ENCODE measurements around the gene IGSF6.

IGSF6 gene

DNA sequence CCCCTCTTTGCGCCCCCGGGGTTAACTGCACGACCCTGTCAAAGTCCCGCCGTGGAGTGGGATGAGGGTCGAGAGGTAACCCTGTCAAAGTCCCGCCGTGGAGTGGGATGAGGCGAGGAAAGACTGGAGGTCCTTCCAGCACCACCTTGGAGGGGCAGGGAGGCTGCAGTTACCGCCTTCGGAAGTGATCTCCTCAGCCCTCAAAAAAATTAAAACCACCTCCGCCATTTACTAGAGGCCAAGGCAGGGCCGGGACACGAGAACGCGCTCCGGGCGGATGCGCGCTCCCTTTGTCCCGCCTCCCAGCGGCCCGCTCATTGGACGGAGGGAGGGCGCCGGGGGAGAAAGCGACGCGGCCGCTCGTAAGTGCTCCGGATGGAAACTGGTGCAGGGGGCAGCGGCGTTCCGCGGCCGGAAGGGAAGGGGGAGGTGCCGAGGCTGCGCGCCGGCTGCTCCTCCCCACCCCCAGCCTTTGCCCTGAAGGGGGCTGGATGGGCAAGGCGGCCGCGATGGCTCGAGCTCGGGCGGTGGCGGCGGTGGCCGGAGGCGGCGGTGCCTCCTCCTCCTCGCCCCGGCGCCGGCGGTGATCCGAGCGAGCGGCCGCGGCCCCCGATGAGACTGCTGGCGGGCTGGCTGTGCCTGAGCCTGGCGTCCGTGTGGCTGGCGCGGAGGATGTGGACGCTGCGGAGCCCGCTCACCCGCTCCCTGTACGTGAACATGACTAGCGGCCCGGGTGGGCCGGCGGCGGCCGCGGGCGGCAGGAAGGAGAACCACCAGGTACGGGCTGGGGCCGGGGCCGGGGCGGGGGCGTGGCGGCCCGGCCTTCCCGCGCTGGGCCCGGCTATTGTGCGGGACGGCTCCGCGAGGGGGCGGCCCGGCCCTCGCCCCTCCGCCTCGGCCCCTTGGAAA is 53.0 kb downstream of the IGSF6 start, which contains the start of gene METTL9:
Gene METTL9, plus strand, starts transcription at position 456 of the 909 bp plus-strand sequence. Its CDS starts 157 bp downstream, at position 613.
- H3K36me3 ChIP-seq (ENCODE audit: control insufficient read depth in 2 of 2, insufficient read depth in 2 of 2, low read length in 2 of 2), result no peaks in the 10 kb centered on the region
- H3K4me3 ChIP-seq (ENCODE audit: low read length in 2 of 2), result peak within 1 kb of the TSS; percentile 93 to 95
- no peaks in the 10 kb centered on the region for H3K9me3 ChIP-seq (ENCODE audit: control insufficient read depth in 2 of 2, low read length in 2 of 2)
- H3K9ac ChIP-seq (ENCODE audit: low read length in 2 of 2), result peak within 1 kb of the TSS; percentile 98 to 100
- H3K27ac ChIP-seq (ENCODE audit: low read length), result peak within 1 kb of the TSS; percentile 90
- peaks cover 12% of the 10 kb centered on the region for H3K4me1 ChIP-seq (ENCODE audit: control insufficient read depth, insufficient read depth, low read length)
- no peaks in the 10 kb centered on the region for H3K27me3 ChIP-seq (ENCODE audit: control insufficient read depth in 1 of 2, insufficient read depth in 2 of 2, low read length in 2 of 2)

DNA sequence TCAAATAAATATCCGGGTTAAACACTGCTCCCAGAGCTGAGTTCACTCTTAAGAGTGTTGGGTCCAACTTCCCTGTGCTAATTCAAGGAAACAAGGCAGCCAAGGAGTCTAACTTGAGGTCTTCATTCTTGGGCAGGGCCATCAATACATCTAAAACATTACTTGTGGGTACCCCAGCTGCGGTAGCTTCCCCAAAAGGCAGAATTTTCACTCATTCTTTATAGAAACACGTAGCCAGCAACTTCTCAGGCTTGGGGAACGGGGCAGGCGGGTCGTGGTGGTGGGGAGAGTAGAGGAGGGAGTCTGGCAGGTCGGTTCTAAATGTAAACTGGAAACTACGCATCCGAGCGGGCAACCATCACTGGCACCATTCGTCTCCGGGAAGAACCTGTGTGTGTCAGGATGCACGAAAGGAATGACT is 53.7 kb downstream of the IGSF6 start:
- Histone ChIP-seq H3K9me3 (ENCODE audit: control insufficient read depth in 2 of 2, low read length in 2 of 2) (no peaks in the 10 kb centered on the region), H3K4me1 (ENCODE audit: control insufficient read depth, insufficient read depth, low read length) (peaks cover 7% of the 10 kb centered on the region), H3K27ac (ENCODE audit: low read length) (peak overlapping the region; percentile 90), H3K4me3 (ENCODE audit: low read length in 2 of 2) (peak overlapping the region; percentile 93 to 95), H3K27me3 (ENCODE audit: control insufficient read depth in 1 of 2, insufficient read depth in 2 of 2, low read length in 2 of 2) (no peaks in the 10 kb centered on the region), H3K9ac (ENCODE audit: low read length in 2 of 2) (peak overlapping the region; percentile 98 to 100), H3K36me3 (ENCODE audit: control insufficient read depth in 2 of 2, insufficient read depth in 2 of 2, low read length in 2 of 2) (no peaks in the 10 kb centered on the region)

DNA sequence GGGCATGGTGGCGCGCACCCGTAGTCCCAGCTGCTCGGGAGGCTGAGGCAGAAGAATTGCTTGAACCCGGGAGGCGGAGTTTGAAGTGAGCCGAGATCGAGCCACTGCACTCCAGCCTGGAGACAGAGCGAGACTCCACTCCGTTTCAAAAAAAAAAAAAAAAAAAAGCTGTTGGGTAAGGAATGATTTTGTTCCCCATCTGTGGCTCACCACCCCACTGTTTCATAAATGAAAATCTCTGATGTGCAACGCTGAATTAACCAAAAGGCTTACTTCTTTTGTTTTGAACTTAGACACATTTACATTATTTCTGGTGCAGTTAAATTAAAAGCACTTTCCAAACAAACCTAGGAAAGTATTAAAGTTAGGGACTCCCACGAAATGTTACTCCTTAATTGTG is 54.2 kb downstream of the IGSF6 start:
- H3K9me3 ChIP-seq (ENCODE audit: control insufficient read depth in 2 of 2, low read length in 2 of 2), result no peaks in the 10 kb centered on the region
- H3K27me3 ChIP-seq (ENCODE audit: control insufficient read depth in 1 of 2, insufficient read depth in 2 of 2, low read length in 2 of 2), result no peaks in the 10 kb centered on the region
- no peaks in the 10 kb centered on the region for H3K36me3 ChIP-seq (ENCODE audit: control insufficient read depth in 2 of 2, insufficient read depth in 2 of 2, low read length in 2 of 2)
- H3K9ac ChIP-seq (ENCODE audit: low read length in 2 of 2), result peak overlapping the region in 1 of 2 donors; percentile 98
- peak overlapping the region; percentile 90 for H3K27ac ChIP-seq (ENCODE audit: low read length)
- H3K4me1 ChIP-seq (ENCODE audit: control insufficient read depth, insufficient read depth, low read length), result peaks cover 7% of the 10 kb centered on the region
- peak overlapping the region in 1 of 2 donors; percentile 95 for H3K4me3 ChIP-seq (ENCODE audit: low read length in 2 of 2)

DNA sequence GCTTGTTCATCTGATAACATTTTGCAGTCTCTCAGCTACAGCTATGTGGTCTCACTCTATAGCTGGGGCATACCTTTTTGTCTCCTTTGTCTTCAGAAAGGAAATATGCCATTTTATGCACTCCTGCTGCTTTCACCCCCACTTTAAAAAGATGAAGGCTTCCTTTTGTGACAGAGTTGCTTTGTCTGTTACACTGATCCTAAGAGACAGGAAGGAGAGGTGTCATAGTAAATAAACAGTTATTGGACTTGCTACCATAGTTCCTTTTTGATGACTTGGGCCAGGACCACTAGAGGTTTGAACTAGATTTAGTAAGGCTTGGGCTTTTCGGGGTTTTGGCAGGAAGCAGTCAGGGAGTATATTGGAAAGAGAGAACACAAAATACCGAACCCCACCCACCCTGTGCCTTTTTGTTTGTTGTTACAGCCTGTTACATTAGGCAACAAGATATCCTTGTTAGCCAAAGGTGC is 54.8 kb downstream of the IGSF6 start:
- Histone ChIP-seq H3K27ac (ENCODE audit: low read length) (no peak overlapping the region), H3K27me3 (ENCODE audit: control insufficient read depth in 1 of 2, insufficient read depth in 2 of 2, low read length in 2 of 2) (no peaks in the 10 kb centered on the region), H3K4me1 (ENCODE audit: control insufficient read depth, insufficient read depth, low read length) (peaks cover 7% of the 10 kb centered on the region), H3K36me3 (ENCODE audit: control insufficient read depth in 2 of 2, insufficient read depth in 2 of 2, low read length in 2 of 2) (no peaks in the 10 kb centered on the region), H3K9me3 (ENCODE audit: control insufficient read depth in 2 of 2, low read length in 2 of 2) (no peaks in the 10 kb centered on the region), H3K9ac (ENCODE audit: low read length in 2 of 2) (no peak overlapping the region), H3K4me3 (ENCODE audit: low read length in 2 of 2) (no peak overlapping the region)

DNA sequence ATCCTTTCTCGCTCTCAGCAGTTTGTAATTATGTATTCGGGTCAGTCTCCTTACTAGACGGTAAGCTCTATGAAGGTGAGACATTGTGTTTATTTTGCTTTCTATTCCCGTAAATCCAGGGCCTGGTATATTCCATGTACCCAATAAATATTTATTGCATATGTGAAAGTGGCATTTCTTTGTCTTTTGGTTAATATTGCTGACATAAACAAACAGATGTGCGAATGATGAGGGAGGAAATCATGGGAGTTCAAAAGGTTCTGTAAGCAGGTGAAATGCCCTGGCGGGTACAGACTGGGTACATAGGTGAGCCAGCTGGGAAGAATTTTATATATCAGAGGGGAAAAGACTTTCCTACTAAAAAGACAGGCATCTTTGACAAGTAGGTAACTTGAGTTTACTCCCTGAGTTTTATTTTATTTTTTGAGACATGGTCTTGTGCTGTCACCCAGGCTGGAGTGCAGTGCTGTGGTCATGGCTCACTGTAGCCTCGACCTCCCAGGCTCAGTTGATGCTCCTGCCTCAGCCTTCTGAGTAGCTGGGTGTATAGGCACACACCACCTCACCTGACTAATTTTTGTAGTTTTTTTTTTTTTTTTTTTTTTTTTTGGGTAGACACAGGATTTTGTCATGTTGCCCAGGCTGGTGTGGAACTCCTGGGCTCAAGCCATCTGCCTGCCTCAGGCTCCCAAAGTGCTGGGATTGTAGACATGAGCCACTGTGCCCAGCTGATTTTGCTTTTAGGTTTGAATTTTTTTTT is 58.7 kb downstream of the IGSF6 start:
- H3K27ac ChIP-seq (ENCODE audit: low read length), result no peak overlapping the region

DNA sequence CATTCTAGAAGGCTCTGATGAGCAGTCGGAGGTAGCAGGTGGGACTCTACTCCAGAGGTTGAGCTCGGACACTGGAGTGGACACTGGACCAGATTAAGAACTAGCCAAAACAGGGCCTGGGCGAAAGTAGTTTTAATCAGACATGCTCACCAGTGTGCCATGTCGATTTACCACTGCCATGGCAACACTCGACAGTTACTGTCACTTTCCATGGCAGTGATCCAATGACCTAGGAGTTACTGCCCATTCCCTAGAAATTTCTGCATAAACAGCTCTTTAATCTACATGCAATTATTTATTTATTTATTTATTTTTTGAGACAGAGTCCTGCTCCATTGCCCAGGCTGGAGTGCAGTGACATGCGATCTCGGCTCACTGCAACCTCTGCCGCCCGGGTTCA is 60.2 kb downstream of the IGSF6 start:
- no peaks in the 10 kb centered on the region for H3K36me3 ChIP-seq (ENCODE audit: control insufficient read depth in 2 of 2, insufficient read depth in 2 of 2, low read length in 2 of 2)
- no peaks in the 10 kb centered on the region for H3K9me3 ChIP-seq (ENCODE audit: control insufficient read depth in 2 of 2, low read length in 2 of 2)
- no peaks in the 10 kb centered on the region for H3K4me1 ChIP-seq (ENCODE audit: control insufficient read depth, insufficient read depth, low read length)
- H3K4me3 ChIP-seq (ENCODE audit: low read length in 2 of 2), result no peak overlapping the region
- no peak overlapping the region for H3K27ac ChIP-seq (ENCODE audit: low read length)
- no peak overlapping the region for H3K9ac ChIP-seq (ENCODE audit: low read length in 2 of 2)
- no peaks in the 10 kb centered on the region for H3K27me3 ChIP-seq (ENCODE audit: control insufficient read depth in 1 of 2, insufficient read depth in 2 of 2, low read length in 2 of 2)

More for the DNA sequence above, 58.7 kb downstream of the IGSF6 start:
- H3K4me3 ChIP-seq (ENCODE audit: low read length in 2 of 2), result no peak overlapping the region
- no peaks in the 10 kb centered on the region for H3K9me3 ChIP-seq (ENCODE audit: control insufficient read depth in 2 of 2, low read length in 2 of 2)
- H3K36me3 ChIP-seq (ENCODE audit: control insufficient read depth in 2 of 2, insufficient read depth in 2 of 2, low read length in 2 of 2), result no peaks in the 10 kb centered on the region
- H3K4me1 ChIP-seq (ENCODE audit: control insufficient read depth, insufficient read depth, low read length), result peaks cover 4% of the 10 kb centered on the region
- H3K9ac ChIP-seq (ENCODE audit: low read length in 2 of 2), result no peak overlapping the region
- no peaks in the 10 kb centered on the region for H3K27me3 ChIP-seq (ENCODE audit: control insufficient read depth in 1 of 2, insufficient read depth in 2 of 2, low read length in 2 of 2)

DNA sequence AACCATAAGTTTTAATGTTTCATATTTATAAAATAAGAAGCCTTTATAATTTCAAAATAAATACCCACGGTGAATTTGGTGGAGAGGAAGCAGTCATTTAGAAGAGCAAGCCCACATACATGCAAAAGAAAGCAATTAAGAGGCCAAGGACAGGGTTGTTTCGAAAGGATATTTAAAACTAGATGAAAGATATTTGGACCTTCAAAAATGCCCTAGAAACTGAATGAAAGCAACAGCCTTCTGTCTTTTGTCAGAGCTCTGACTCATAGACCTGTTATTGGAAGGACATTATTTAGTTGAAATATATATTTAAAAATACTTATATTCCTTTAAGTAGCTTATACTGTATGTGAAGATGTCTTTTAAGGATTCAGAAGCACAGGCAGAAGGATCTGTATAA is 61.6 kb downstream of the IGSF6 start:
- Histone ChIP-seq H3K4me3 (ENCODE audit: low read length in 2 of 2) (no peak overlapping the region), H3K9me3 (ENCODE audit: control insufficient read depth in 2 of 2, low read length in 2 of 2) (no peaks in the 10 kb centered on the region), H3K27me3 (ENCODE audit: control insufficient read depth in 1 of 2, insufficient read depth in 2 of 2, low read length in 2 of 2) (no peaks in the 10 kb centered on the region), H3K9ac (ENCODE audit: low read length in 2 of 2) (no peak overlapping the region), H3K4me1 (ENCODE audit: control insufficient read depth, insufficient read depth, low read length) (no peaks in the 10 kb centered on the region), H3K27ac (ENCODE audit: low read length) (no peak overlapping the region), H3K36me3 (ENCODE audit: control insufficient read depth in 2 of 2, insufficient read depth in 2 of 2, low read length in 2 of 2) (no peaks in the 10 kb centered on the region)

DNA sequence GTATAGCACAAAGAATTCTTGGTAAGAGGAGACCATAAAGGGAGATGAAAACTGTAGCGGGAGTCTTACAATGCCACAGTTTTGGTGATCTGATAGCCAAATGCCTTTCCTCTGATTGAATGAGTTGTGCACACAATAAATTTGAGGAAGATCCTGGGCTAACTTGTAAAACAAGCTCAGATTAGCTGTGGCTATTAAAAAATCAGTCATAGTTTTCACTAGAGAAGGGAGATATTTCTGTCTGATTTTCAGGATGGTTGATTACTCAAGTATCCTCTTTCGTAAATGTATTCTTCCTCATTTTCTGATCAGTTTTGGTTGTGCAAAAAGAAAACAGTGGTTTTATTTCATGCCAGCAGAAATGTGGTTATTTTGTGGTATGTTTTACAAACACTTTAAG is 62.1 kb downstream of the IGSF6 start:
- H3K27ac ChIP-seq (ENCODE audit: low read length), result no peak overlapping the region
- no peak overlapping the region for H3K9ac ChIP-seq (ENCODE audit: low read length in 2 of 2)
- H3K27me3 ChIP-seq (ENCODE audit: control insufficient read depth in 1 of 2, insufficient read depth in 2 of 2, low read length in 2 of 2), result no peaks in the 10 kb centered on the region
- H3K36me3 ChIP-seq (ENCODE audit: control insufficient read depth in 2 of 2, insufficient read depth in 2 of 2, low read length in 2 of 2), result no peaks in the 10 kb centered on the region
- no peaks in the 10 kb centered on the region for H3K9me3 ChIP-seq (ENCODE audit: control insufficient read depth in 2 of 2, low read length in 2 of 2)
- no peak overlapping the region for H3K4me3 ChIP-seq (ENCODE audit: low read length in 2 of 2)
- no peaks in the 10 kb centered on the region for H3K4me1 ChIP-seq (ENCODE audit: control insufficient read depth, insufficient read depth, low read length)

DNA sequence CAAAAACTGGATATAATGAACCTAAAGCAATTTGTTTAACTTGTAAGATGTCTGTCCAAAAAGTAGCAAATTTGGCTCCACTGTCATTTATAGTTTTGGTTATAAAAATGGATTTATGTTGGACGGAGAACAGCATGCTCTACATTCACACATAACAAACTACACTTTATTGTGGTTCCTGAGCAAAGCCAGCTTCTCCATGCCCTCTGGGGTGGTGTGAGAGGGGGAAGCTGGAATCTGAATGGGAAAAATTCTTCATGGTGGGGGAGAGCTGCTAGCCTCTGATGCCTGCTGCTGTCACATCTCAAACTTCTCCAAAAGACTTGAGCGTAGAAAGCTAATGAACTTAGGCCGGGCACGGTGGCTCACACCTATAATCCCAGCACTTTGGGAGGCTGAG is 62.9 kb downstream of the IGSF6 start:
- no peaks in the 10 kb centered on the region for H3K9me3 ChIP-seq (ENCODE audit: control insufficient read depth in 2 of 2, low read length in 2 of 2)
- H3K27ac ChIP-seq (ENCODE audit: low read length), result no peak overlapping the region
- no peak overlapping the region for H3K9ac ChIP-seq (ENCODE audit: low read length in 2 of 2)
- H3K4me3 ChIP-seq (ENCODE audit: low read length in 2 of 2), result no peak overlapping the region
- no peaks in the 10 kb centered on the region for H3K4me1 ChIP-seq (ENCODE audit: control insufficient read depth, insufficient read depth, low read length)
- H3K36me3 ChIP-seq (ENCODE audit: control insufficient read depth in 2 of 2, insufficient read depth in 2 of 2, low read length in 2 of 2), result no peaks in the 10 kb centered on the region
- no peaks in the 10 kb centered on the region for H3K27me3 ChIP-seq (ENCODE audit: control insufficient read depth in 1 of 2, insufficient read depth in 2 of 2, low read length in 2 of 2)

Measured in stomach smooth muscle (tissue), 2 donors.